Heart left ventricle (tissue), 16 donors: ENCODE measurements around the gene CXCL1. TPM values are rescaled to one million over a fixed set of nuclear protein-coding genes. Genes with fewer than 3 reads are reported as not detected.

ENCODE experiments used
- ATAC-seq, 4 donors: fragments of 200-7000 bp; cut with Tn5 transposase; one replicate each; pipeline ENCODE4 v1.9.1; 2020 to 2022; ENCODE audit warnings: moderate library complexity in 4 of 4, mild to moderate bottlenecking in 3 of 4, moderate number of reproducible peaks in 1 of 4
- DNase-seq, 5 donors: peaks; one replicate each; pipeline ENCODE4 v3.0.0-alpha.2; 2020
- H3K27ac ChIP-seq, 12 donors: fragments of 200-600 bp; sonication (generic) in 4 of 12; one replicate each; pipeline versions ENCODE4 v1.5.0 to v1.8.0; 2016 to 2022; ENCODE audit warnings: mild to moderate bottlenecking in 2 of 12
- H3K27me3 ChIP-seq, 9 donors: fragments of 200-600 bp; sonication (generic) in 2 of 9; one replicate each; pipeline versions ENCODE4 v1.5.1 to v1.8.0; 2016 to 2022; ENCODE audit warnings: mild to moderate bottlenecking in 3 of 9
- H3K36me3 ChIP-seq, 9 donors: fragments of 200-600 bp; sonication (generic) in 2 of 9; one replicate each; pipeline versions ENCODE4 v1.5.0 to v1.8.0; 2018 to 2022; ENCODE audit warnings: mild to moderate bottlenecking in 2 of 9
- H3K4me1 ChIP-seq, 12 donors: fragments of 200-600 bp; sonication (generic) in 4 of 12; one replicate each; pipeline versions ENCODE4 v1.5.0 to v1.8.0; 2016 to 2022; ENCODE audit warnings: mild to moderate bottlenecking in 3 of 12
- H3K4me3 ChIP-seq, 12 donors: fragments of 200-600 bp; sonication (generic) in 4 of 12; one replicate each; pipeline versions ENCODE4 v1.5.0 to v1.8.0; 2017 to 2022; ENCODE audit warnings: mild to moderate bottlenecking in 9 of 12, moderate library complexity in 4 of 12
- H3K9me3 ChIP-seq, 12 donors: fragments of 200-600 bp; sonication (generic) in 4 of 12; one replicate each; pipeline versions ENCODE4 v1.5.0 to v1.8.0; 2016 to 2022; ENCODE audit warnings: mild to moderate bottlenecking in 1 of 12
- POLR2A ChIP-seq, 2 donors: fragments of 450-650 bp; IDR thresholded peaks; one replicate each; pipeline ENCODE4 v1.6.1; 2017; ENCODE audit warnings: antibody characterized with exemption in 2 of 2, mild to moderate bottlenecking in 2 of 2, moderate library complexity in 2 of 2
- WGBS, 4 donors: extraction: QIAGEN DNeasy Blood & Tissue Kit in 2 of 4; methylation state at CpG; one replicate each; pipeline versions ENCODE4 v1.1.5 to v1.1.7; 2013 to 2018; 5-methylcytosine and 5-hydroxymethylcytosine counted together
- intact Hi-C, 10 donors: fragments of 100-400 bp; cut with DNase I; formaldehyde crosslinking; loops; one replicate each; pipeline versions ENCODE4 v1.11.1 to v1.14.2; 2022
- long read RNA-seq, 3 donors: library from polyadenylated mRNA; unstranded; transcript quantifications; one replicate each; pipeline ENCODE4 v2.0.0, GENCODE V29; 2020 to 2021
- polyA plus RNA-seq, 2 donors: library from polyadenylated mRNA; stranded (reverse); fragments of 200-250 nt; gene quantifications; one replicate each; pipeline ENCODE4 v1.2.3, GENCODE V29; 2013
- total RNA-seq, 9 donors: library from RNA; depleted of rRNA in 2 of 9; stranded (reverse); fragments of >200 nt in 2 of 9; fragmentation: NEBNext Ultra II Directional in 3 of 9; extraction: Animal tissue kit (Norgen Biotek cat#: 25700) in 3 of 9; gene quantifications; one replicate each; pipeline versions ENCODE4 v1.1.0 to v1.2.4, GENCODE V29; 2016 to 2023
- TF ChIP-seq, protein P1 (sequence below), 12 donors: fragments of 200-600 bp; sonication (generic) in 4 of 12; IDR thresholded peaks; one replicate each; pipeline versions ENCODE4 v1.5.0 to v1.8.0; 2018 to 2022; ENCODE audit warnings: antibody characterized with exemption in 12 of 12, mild to moderate bottlenecking in 5 of 12
- donor health status: ischemic (EF 13 %, LVEDD 7.1; RV severe dilation, severe dysfunction).
- donor health status: healthy with polysubstance abuse.
- donor health status: DM: no; HTN: yes; CAD: no.
- donor health status: DM: no; HTN: no; CAD: no.
- donor health status: ischemic (EF 25% LVEDD 6.9; RV normal size, moderate dysfunction).
- donor health status: ischemic (EF 25% LVEDD 5.7; RV mildly dilated, moderate dysfunction).
- donor health status: healthy.
- donor health status: DM: yes; HTN: yes; CAD: no.
- donor health status: ischemic (EF 35%, LVEDD 5.7; RV mildly dilated, moderate dysfunction).
- donor health status: nonischemic (EF 11% LVEDD 7.7; RV severe dilation, severe dysfunction).
- donor health status: DM: yes; HTN: yes; CAD: no.
- donor health status: PGD.
- donor health status: ischemic (EF 29% LVEDD 5.4; RV normal size, mild dysfunction).
- donor health status: nonischemic (EF 23%, LVEDD 6.1; RV moderate dilation, normal function).

The CXCL1 gene
- total RNA-seq (10 to 100 TPM in 1 of 9 donors, 1 to 10 TPM in 5, under 1 TPM in 2, not detected in 1; 0.26 to 14.9 (median 1.5) TPM), polyA plus RNA-seq (1 to 10 TPM; 1.8 to 1.9 TPM)
- long read RNA-seq, donor 1: 0 reads
- long read RNA-seq, donor 2, partial matches to known transcripts: 0 of 1 reads
- long read RNA-seq, donor 2, other reads (novel, unspliced or antisense): 0 of 1 reads
- long read RNA-seq, donor 3: 0 reads

DNA sequence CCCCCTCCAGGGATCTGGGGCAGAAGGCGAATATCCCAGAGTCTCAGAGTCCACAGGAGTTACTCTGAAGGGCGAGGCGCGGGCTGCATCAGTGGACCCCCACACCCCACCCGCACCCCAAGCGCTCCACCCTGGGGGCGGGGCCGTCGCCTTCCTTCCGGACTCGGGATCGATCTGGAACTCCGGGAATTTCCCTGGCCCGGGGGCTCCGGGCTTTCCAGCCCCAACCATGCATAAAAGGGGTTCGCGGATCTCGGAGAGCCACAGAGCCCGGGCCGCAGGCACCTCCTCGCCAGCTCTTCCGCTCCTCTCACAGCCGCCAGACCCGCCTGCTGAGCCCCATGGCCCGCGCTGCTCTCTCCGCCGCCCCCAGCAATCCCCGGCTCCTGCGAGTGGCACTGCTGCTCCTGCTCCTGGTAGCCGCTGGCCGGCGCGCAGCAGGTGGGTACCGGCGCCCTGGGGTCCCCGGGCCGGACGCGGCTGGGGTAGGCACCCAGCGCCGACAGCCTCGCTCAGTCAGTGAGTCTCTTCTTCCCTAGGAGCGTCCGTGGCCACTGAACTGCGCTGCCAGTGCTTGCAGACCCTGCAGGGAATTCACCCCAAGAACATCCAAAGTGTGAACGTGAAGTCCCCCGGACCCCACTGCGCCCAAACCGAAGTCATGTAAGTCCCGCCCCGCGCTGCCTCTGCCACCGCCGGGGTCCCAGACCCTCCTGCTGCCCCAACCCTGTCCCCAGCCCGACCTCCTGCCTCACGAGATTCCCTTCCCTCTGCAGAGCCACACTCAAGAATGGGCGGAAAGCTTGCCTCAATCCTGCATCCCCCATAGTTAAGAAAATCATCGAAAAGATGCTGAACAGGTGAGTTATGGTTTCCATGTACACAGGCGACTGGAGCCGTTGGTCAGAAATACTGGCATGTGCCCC, at the start of gene CXCL1:
CXCL1 (plus strand) TSS at position 264 of the 926 bp plus-strand sequence; CDS start at position 342, 78 bp downstream.
- WGBS, 4 donors: 6 to 11% (median 7%) methylated on average over 30 to 61 of the region's 61 CpGs
- Histone ChIP-seq H3K9me3 (no peaks in the 10 kb centered on the region), H3K27me3 (peaks cover 0 to 21% (median 0%) of the 10 kb centered on the region in 9 donors), H3K36me3 (no peaks in the 10 kb centered on the region), H3K27ac (peak within 1 kb of the TSS in 11 of 12 donors; percentile 32 to 75 (median 59)), H3K4me1 (peaks cover 0 to 23% (median 5%) of the 10 kb centered on the region in 12 donors), H3K4me3 (peak within 1 kb of the TSS; percentile 51 to 80 (median 64))
- peak; percentile 45 to 80 (median 74) for ATAC-seq
- intact Hi-C loops: loop anchor here in 2 of 10 donors (5.0 to 10.0 kb wide), 4 partner anchors 142 to 263 kb away; no protein-coding TSS in a partner anchor
- peak; percentile 23 to 71 (median 59) for DNase-seq
- TF ChIP-seq POLR2A (IDR thresholded peaks at IDR 0.05): no peak
- TF ChIP-seq, protein P1, sequence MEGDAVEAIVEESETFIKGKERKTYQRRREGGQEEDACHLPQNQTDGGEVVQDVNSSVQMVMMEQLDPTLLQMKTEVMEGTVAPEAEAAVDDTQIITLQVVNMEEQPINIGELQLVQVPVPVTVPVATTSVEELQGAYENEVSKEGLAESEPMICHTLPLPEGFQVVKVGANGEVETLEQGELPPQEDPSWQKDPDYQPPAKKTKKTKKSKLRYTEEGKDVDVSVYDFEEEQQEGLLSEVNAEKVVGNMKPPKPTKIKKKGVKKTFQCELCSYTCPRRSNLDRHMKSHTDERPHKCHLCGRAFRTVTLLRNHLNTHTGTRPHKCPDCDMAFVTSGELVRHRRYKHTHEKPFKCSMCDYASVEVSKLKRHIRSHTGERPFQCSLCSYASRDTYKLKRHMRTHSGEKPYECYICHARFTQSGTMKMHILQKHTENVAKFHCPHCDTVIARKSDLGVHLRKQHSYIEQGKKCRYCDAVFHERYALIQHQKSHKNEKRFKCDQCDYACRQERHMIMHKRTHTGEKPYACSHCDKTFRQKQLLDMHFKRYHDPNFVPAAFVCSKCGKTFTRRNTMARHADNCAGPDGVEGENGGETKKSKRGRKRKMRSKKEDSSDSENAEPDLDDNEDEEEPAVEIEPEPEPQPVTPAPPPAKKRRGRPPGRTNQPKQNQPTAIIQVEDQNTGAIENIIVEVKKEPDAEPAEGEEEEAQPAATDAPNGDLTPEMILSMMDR (IDR thresholded peaks at IDR 0.05): peak in 1 of 12 donors; percentile 11

DNA sequence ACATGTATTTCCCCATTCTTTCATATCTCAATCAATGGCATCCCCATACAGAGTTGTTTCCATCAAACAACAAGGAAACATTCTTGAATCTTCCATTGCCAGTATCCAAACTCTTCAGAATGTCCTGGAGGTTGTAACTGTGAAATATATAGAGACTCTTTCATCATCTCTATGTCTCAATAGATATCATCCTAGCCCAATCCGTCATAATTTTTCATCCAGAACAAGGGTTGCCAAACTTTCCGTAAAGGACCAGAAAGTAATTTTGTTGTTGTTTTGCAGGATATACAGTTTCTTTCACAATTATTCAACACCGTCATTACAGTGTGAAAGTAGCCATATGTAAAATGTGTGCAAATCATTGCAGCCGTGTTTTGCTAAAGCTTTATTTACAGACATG, 47.9 kb upstream of the CXCL1 start:
- intact Hi-C loops: no loop called here
- 87 to 93% (median 91%) methylated on average over 4 of the region's 4 CpGs for WGBS, 4 donors
- Histone ChIP-seq H3K4me1 (no peaks in the 10 kb centered on the region), H3K36me3 (no peaks in the 10 kb centered on the region), H3K9me3 (no peaks in the 10 kb centered on the region), H3K4me3 (no peak overlapping the region), H3K27me3 (no peaks in the 10 kb centered on the region), H3K27ac (no peak overlapping the region)
- TF ChIP-seq, protein P1 (IDR thresholded peaks at IDR 0.05): no peak
- no peak for TF ChIP-seq POLR2A (IDR thresholded peaks at IDR 0.05)
- ATAC-seq (no peak), DNase-seq (no peak)

DNA sequence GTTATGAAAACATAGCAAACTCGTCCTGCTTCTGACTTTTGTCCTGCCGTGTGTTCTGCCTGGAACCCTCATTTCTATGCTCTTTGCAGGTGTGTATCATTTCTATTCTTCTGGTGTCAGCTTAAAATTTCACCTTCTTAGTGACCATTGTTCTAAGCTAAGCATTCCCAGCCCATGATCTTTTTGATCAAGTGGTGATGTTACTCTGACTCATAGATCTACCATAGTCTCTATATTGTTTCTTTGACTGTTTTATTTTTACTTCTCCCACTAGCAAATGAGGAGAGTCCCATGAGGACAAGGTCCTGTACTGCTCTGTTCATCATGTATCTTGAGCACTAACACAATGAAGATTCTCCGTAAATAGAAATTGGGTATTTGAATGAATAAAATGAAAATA, 46.8 kb upstream of the CXCL1 start:
- intact Hi-C loops: no loop called here
- no peaks in the 10 kb centered on the region for H3K27me3 ChIP-seq
- ATAC-seq: no peak
- WGBS, 4 donors: 73 to 80% (median 76%) methylated on average over 3 of the region's 3 CpGs
- H3K4me3 ChIP-seq: no peak overlapping the region
- H3K36me3 ChIP-seq: no peaks in the 10 kb centered on the region
- TF ChIP-seq, protein P1 (IDR thresholded peaks at IDR 0.05): no peak
- TF ChIP-seq POLR2A (IDR thresholded peaks at IDR 0.05): no peak
- H3K4me1 ChIP-seq: no peaks in the 10 kb centered on the region
- no peak for DNase-seq
- H3K9me3 ChIP-seq: peaks cover 0 to 6% (median 0%) of the 10 kb centered on the region in 12 donors
- H3K27ac ChIP-seq: no peak overlapping the region
